ENCODE measurements around the gene SERPINE2.

DNA sequence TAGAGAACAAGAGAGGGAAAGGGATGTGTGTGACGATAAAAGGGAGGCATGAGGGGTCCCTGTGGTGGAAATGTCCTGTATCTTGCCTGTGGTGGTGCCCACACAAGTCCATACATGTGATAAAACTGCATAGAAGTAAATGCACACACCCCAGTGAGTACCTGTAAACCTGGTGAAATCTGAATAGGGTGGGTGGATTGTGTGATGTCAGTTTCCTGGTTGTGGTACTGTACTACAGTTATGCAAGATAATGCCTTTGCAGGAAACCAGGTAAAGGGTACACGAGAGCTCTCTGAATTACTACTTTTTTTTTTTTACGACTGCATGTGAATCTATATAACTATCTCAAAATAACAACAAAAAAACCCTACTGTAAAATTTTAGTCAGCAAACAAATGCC, 22.1 kb downstream of the SERPINE2 start:
- TF ChIP-seq, protein P1, sequence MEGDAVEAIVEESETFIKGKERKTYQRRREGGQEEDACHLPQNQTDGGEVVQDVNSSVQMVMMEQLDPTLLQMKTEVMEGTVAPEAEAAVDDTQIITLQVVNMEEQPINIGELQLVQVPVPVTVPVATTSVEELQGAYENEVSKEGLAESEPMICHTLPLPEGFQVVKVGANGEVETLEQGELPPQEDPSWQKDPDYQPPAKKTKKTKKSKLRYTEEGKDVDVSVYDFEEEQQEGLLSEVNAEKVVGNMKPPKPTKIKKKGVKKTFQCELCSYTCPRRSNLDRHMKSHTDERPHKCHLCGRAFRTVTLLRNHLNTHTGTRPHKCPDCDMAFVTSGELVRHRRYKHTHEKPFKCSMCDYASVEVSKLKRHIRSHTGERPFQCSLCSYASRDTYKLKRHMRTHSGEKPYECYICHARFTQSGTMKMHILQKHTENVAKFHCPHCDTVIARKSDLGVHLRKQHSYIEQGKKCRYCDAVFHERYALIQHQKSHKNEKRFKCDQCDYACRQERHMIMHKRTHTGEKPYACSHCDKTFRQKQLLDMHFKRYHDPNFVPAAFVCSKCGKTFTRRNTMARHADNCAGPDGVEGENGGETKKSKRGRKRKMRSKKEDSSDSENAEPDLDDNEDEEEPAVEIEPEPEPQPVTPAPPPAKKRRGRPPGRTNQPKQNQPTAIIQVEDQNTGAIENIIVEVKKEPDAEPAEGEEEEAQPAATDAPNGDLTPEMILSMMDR (IDR thresholded peaks at IDR 0.05) = no peak
- TF ChIP-seq POLR2A (IDR thresholded peaks at IDR 0.05) = no peak

Measured in heart left ventricle (tissue), 13 donors.